Spleen (tissue), 11 donors: Measurements from ENCODE around the gene TARBP1. TPM values are rescaled to one million over a fixed set of nuclear protein-coding genes. Genes with fewer than 3 reads are reported as not detected.
"Not testable (repeated sequence)": the region's sequence is repeated elsewhere in the genome, so short reads cannot be mapped to it uniquely, and the experiment has no call there.

Experiments
- DNase-seq: peaks from one replicate; pipeline ENCODE4 v3.0.0-alpha.2; 2020
- H3K27ac ChIP-seq, 8 donors: fragments of 200-600 bp; sonication (generic) in 7 of 8; 1 replicate in 4 of 8; 2 replicates in 4 of 8; pipeline versions ENCODE4 v1.5.0 to v1.8.0; 2016 to 2021; ENCODE audit warnings: inconsistent platforms in 4 of 8, mild to moderate bottlenecking in 4 of 8, moderate library complexity in 1 of 8
- H3K27me3 ChIP-seq, 7 donors: fragments of 200-600 bp; sonication (generic) in 6 of 7; replicated peaks in 1 of 7; 1 replicate in 4 of 7; 2 replicates in 3 of 7; pipeline versions ENCODE4 v1.5.0 to v1.8.0; 2016 to 2021; ENCODE audit warnings: inconsistent platforms in 3 of 7, mild to moderate bottlenecking in 1 of 7
- H3K36me3 ChIP-seq, 6 donors: fragments of 200-600 bp; sonication (generic) in 5 of 6; 1 replicate in 4 of 6; 2 replicates in 2 of 6; pipeline versions ENCODE4 v1.5.0 to v1.8.0; 2016 to 2021; ENCODE audit warnings: inconsistent platforms in 2 of 6
- H3K4me1 ChIP-seq, 6 donors: fragments of 200-600 bp; sonication (generic) in 5 of 6; 1 replicate in 3 of 6; 2 replicates in 3 of 6; pipeline versions ENCODE4 v1.5.0 to v1.8.0; 2016 to 2021; ENCODE audit warnings: inconsistent platforms in 3 of 6
- H3K4me3 ChIP-seq, 8 donors: fragments of 200-600 bp; sonication (generic) in 7 of 8; 1 replicate in 4 of 8; 2 replicates in 4 of 8; pipeline versions ENCODE4 v1.5.0 to v1.8.0; 2016 to 2021; ENCODE audit warnings: inconsistent platforms in 4 of 8, mild to moderate bottlenecking in 4 of 8, moderate library complexity in 2 of 8
- H3K9me3 ChIP-seq, 8 donors: fragments of 200-600 bp; sonication (generic) in 7 of 8; 1 replicate in 4 of 8; 2 replicates in 4 of 8; pipeline versions ENCODE4 v1.5.0 to v1.8.0; 2016 to 2021; ENCODE audit warnings: inconsistent platforms in 4 of 8
- POLR2A ChIP-seq, 3 donors: fragments of 450-650 bp; IDR thresholded peaks; one replicate each; pipeline ENCODE4 v1.5.1; 2017; ENCODE audit warnings: antibody characterized with exemption in 3 of 3, mild to moderate bottlenecking in 1 of 3
- POLR2AphosphoS5 ChIP-seq, 3 donors: sonication (generic); formaldehyde crosslinking; IDR thresholded peaks; one replicate each; pipeline ENCODE4 v1.5.1; 2017; ENCODE audit warnings: antibody characterized with exemption in 3 of 3
- WGBS, 5 donors: extraction: QIAGEN DNeasy Blood & Tissue Kit in 3 of 5; methylation state at CpG; one replicate each; pipeline versions ENCODE4 v1.1.5 to v1.1.7; 2013 to 2018; 5-methylcytosine and 5-hydroxymethylcytosine counted together
- intact Hi-C: fragments of 100-400 bp; cut with DNase I; formaldehyde crosslinking; loops from one replicate; pipeline ENCODE4 v1.15.0; 2023; ENCODE audit warnings: low total_unique reads
- polyA plus RNA-seq, 3 donors: library from polyadenylated mRNA; stranded (reverse); fragments of 200-250 nt; gene quantifications; one replicate each; pipeline ENCODE4 v1.2.1, GENCODE V29; 2013
- total RNA-seq, 7 donors: library from RNA; depleted of rRNA in 3 of 7; stranded (reverse); fragments of >200 nt in 3 of 7; fragmentation: NEBNext Ultra II Directional in 4 of 7; extraction: Animal tissue kit (Norgen Biotek cat#: 25700) in 4 of 7; gene quantifications; one replicate each; pipeline versions ENCODE4 v1.1.0 to v1.2.1, GENCODE V29; 2016 to 2021
- TF ChIP-seq, protein P1 (sequence below), 11 experiments: fragments of 200-600 bp in 7 of 11; fragments of 450-650 bp in 4 of 11; sonication (generic) in 4 of 11; IDR thresholded peaks in 8 of 11; conservative IDR thresholded peaks in 3 of 11; 1 replicate in 7 of 11; 2 replicates in 4 of 11; pipeline versions ENCODE4 v1.4.0 to v1.8.0; 2016 to 2021; ENCODE audit warnings: antibody characterized with exemption in 11 of 11, inconsistent platforms in 4 of 11, mild to moderate bottlenecking in 1 of 11
- donor health status: healthy with polysubstance abuse.
- donor health status: DM: no; HTN: no; CAD: no; lungs with moderate emphysema.
- donor health status: DM: no; HTN: no; CAD: no.
- donor health status: Bipolar disorder and iron deficiency.
- donor health status: healthy.
- donor health status: DM: no; HTN: no; CAD: no.
- donor health status: DM: yes; HTN: yes; CAD: no.

TARBP1 gene
- total and polyA plus RNA-seq, 10 donors = 27.1 to 99.7 (median 40.3) TPM

DNA sequence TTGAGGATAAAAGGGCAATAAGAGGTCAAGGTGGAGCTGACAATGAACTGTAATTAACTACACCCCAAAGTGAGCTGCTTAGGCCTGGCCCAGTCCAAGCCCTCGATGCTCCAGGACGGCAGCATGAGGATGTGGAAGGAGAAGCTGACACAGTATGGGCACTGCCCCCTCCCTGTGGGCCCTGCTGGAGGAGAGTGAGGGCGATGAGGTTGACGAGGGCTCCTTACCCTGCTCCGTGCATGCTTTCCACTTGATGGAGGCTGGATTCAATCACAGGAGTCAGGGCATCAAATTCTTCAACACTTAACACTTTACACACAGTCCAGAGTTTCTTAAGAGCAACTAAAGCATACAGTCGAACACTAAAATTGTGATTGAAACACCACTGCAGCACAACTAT lies 73.3 kb downstream of the TARBP1 start:
- H3K4me1 ChIP-seq = peaks cover 3 to 17% (median 7%) of the 10 kb centered on the region in 6 donors
- WGBS, 5 donors = 83 to 87% (median 86%) methylated on average over 6 of the region's 6 CpGs
- DNase-seq = no peak
- no peak overlapping the region for H3K27ac ChIP-seq
- intact Hi-C loops = no loop called here
- H3K9me3 ChIP-seq = no peaks in the 10 kb centered on the region
- TF ChIP-seq POLR2AphosphoS5 (IDR thresholded peaks at IDR 0.05) (no peak), POLR2A (IDR thresholded peaks at IDR 0.05) (no peak)
- TF ChIP-seq, protein P1, sequence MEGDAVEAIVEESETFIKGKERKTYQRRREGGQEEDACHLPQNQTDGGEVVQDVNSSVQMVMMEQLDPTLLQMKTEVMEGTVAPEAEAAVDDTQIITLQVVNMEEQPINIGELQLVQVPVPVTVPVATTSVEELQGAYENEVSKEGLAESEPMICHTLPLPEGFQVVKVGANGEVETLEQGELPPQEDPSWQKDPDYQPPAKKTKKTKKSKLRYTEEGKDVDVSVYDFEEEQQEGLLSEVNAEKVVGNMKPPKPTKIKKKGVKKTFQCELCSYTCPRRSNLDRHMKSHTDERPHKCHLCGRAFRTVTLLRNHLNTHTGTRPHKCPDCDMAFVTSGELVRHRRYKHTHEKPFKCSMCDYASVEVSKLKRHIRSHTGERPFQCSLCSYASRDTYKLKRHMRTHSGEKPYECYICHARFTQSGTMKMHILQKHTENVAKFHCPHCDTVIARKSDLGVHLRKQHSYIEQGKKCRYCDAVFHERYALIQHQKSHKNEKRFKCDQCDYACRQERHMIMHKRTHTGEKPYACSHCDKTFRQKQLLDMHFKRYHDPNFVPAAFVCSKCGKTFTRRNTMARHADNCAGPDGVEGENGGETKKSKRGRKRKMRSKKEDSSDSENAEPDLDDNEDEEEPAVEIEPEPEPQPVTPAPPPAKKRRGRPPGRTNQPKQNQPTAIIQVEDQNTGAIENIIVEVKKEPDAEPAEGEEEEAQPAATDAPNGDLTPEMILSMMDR (IDR thresholded peaks at IDR 0.05 in 8 of 11, conservative IDR thresholded peaks at IDR 0.05 in 3 of 11) = no peak
- peaks cover 0 to 49% (median 7%) of the 10 kb centered on the region in 6 donors for H3K36me3 ChIP-seq
- H3K4me3 ChIP-seq = no peak overlapping the region
- no peaks in the 10 kb centered on the region for H3K27me3 ChIP-seq

GRCh38 chr1:234402939-234403338 lies 76.0 kb downstream of the TARBP1 start:
- Histone ChIP-seq H3K36me3 (peaks cover 0 to 21% (median 5%) of the 10 kb centered on the region in 6 donors), H3K9me3 (no peaks in the 10 kb centered on the region), H3K27me3 (no peaks in the 10 kb centered on the region), H3K4me1 (peaks cover 7 to 43% (median 19%) of the 10 kb centered on the region in 6 donors), H3K27ac (no peak overlapping the region), H3K4me3 (no peak overlapping the region)
- DNase-seq = no peak
- intact Hi-C loops = no loop called here
- 85 to 95% (median 88%) methylated on average over 3 of the region's 3 CpGs for WGBS, 5 donors
- TF ChIP-seq POLR2AphosphoS5 (IDR thresholded peaks at IDR 0.05) (no peak), POLR2A (IDR thresholded peaks at IDR 0.05) (no peak)
- TF ChIP-seq, protein P1 (IDR thresholded peaks at IDR 0.05 in 8 of 11, conservative IDR thresholded peaks at IDR 0.05 in 3 of 11) = no peak

GRCh38 chr1:234401658-234402057 lies 77.3 kb downstream of the TARBP1 start:
- no peak for DNase-seq
- peaks cover 0 to 21% (median 5%) of the 10 kb centered on the region in 6 donors for H3K36me3 ChIP-seq
- H3K9me3 ChIP-seq = no peaks in the 10 kb centered on the region
- TF ChIP-seq POLR2AphosphoS5 (IDR thresholded peaks at IDR 0.05) = no peak
- TF ChIP-seq POLR2A (IDR thresholded peaks at IDR 0.05) = no peak
- TF ChIP-seq, protein P1 (IDR thresholded peaks at IDR 0.05 in 8 of 11, conservative IDR thresholded peaks at IDR 0.05 in 3 of 11) = no peak
- peak overlapping the region in 5 of 8 donors; percentile 51 to 83 (median 72) for H3K27ac ChIP-seq
- no peak overlapping the region for H3K4me3 ChIP-seq
- H3K4me1 ChIP-seq = peaks cover 7 to 45% (median 19%) of the 10 kb centered on the region in 6 donors
- intact Hi-C loops = no loop called here
- H3K27me3 ChIP-seq = no peaks in the 10 kb centered on the region
- WGBS, 5 donors = 90 to 95% (median 94%) methylated on average over 3 of the region's 3 CpGs

DNA sequence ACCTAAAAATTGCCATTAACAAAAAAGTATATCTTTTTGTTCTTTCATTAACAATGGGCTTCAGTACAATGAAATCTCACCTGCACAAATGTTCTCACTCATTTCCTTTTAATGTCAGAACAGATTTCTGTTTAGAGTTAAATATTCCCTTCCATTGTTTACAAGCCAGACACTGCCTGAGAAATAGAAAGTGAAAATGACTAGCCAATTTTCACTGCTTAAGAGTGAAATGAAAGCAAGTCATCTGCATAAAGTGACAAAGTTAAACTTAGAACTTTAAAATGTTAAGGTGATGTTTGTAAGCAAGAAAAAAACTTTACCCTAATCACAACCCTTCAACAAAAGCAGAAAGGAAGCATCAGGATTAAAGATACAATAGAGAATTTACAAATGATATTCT lies 78.2 kb downstream of the TARBP1 start:
- H3K4me3 ChIP-seq = peak overlapping the region in 2 of 8 donors; percentile 3 to 42
- H3K9me3 ChIP-seq = no peaks in the 10 kb centered on the region
- intact Hi-C loops = no loop called here
- no peaks in the 10 kb centered on the region for H3K27me3 ChIP-seq
- H3K27ac ChIP-seq = peak overlapping the region; percentile 51 to 83 (median 64)
- peaks cover 0 to 13% (median 5%) of the 10 kb centered on the region in 6 donors for H3K36me3 ChIP-seq
- TF ChIP-seq POLR2AphosphoS5 (IDR thresholded peaks at IDR 0.05) (no peak), POLR2A (IDR thresholded peaks at IDR 0.05) (no peak)
- TF ChIP-seq, protein P1 (IDR thresholded peaks at IDR 0.05 in 8 of 11, conservative IDR thresholded peaks at IDR 0.05 in 3 of 11) = no peak
- no peak for DNase-seq
- H3K4me1 ChIP-seq = peaks cover 7 to 48% (median 19%) of the 10 kb centered on the region in 6 donors

DNA sequence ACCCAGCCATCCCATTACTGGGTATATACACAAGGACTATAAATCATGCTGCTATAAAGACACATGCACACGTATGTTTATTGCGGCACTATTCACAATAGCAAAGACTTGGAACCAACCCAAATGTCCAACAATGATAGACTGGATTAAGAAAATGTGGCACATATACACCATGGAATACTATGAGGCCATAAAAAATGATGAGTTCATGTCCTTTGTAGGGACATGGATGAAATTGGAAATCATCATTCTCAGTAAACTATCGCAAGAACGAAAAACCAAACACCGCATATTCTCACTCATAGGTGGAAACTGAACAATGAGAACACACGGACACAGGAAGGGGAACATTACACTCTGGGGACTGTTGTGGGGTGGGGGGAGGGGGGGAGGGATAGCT lies 79.5 kb downstream of the TARBP1 start:
- H3K9me3 ChIP-seq, DNase-seq, intact Hi-C loops, H3K27me3 ChIP-seq: not testable (repeated sequence)
- Histone ChIP-seq H3K36me3 (peaks cover 0 to 11% (median 1%) of the 10 kb centered on the region in 6 donors), H3K27ac (peak overlapping the region in 4 of 8 donors; percentile 67 to 83 (median 74)), H3K4me1 (peaks cover 7 to 55% (median 19%) of the 10 kb centered on the region in 6 donors), H3K4me3 (peak overlapping the region in 1 of 8 donors; percentile 57)
- 79 to 87% (median 82%) methylated on average over 6 of the region's 6 CpGs for WGBS, 5 donors
